ENCODE data around the gene VIPR2.

VIPR2 gene

GRCh38 chr7:159027056-159027788 is 117.4 kb downstream of the VIPR2 start:
- no peak for TF ChIP-seq CTCF (IDR thresholded peaks at IDR 0.05; ENCODE audit: low read depth, low read length)
- no peak for DNase-seq (ENCODE audit: extremely low read depth, low read depth)

- DNase-seq (ENCODE audit: extremely low read depth, low read depth) = no peak
- no peak for TF ChIP-seq CTCF (IDR thresholded peaks at IDR 0.05; ENCODE audit: low read depth, low read length)
These were observed 118.2 kb downstream of the VIPR2 start for GRCh38 chr7:159026271-159027055.

GRCh38 chr7:159025161-159025779 is 119.4 kb downstream of the VIPR2 start:
- no peak for TF ChIP-seq CTCF (IDR thresholded peaks at IDR 0.05; ENCODE audit: low read depth, low read length)
- no peak for DNase-seq (ENCODE audit: extremely low read depth, low read depth)

- no peak for DNase-seq (ENCODE audit: extremely low read depth, low read depth)
- no peak for TF ChIP-seq CTCF (IDR thresholded peaks at IDR 0.05; ENCODE audit: low read depth, low read length)
These were observed 120.3 kb downstream of the VIPR2 start for GRCh38 chr7:159024280-159024951.

- no peak for DNase-seq (ENCODE audit: extremely low read depth, low read depth)
- no peak for TF ChIP-seq CTCF (IDR thresholded peaks at IDR 0.05; ENCODE audit: low read depth, low read length)
These were observed 120.9 kb downstream of the VIPR2 start for GRCh38 chr7:159023746-159024145.

GRCh38 chr7:159023206-159023605 is 121.5 kb downstream of the VIPR2 start:
- no peak for DNase-seq (ENCODE audit: extremely low read depth, low read depth)
- no peak for TF ChIP-seq CTCF (IDR thresholded peaks at IDR 0.05; ENCODE audit: low read depth, low read length)

Data from AG09319 (cell line).